Measurements from ENCODE around the gene WDHD1.
A peak's percentile ranks its signal among the peaks of the same experiment; 100 is the strongest.
"Not testable (repeated sequence)": the region's sequence is repeated elsewhere in the genome, so short reads cannot be mapped to it uniquely, and the experiment has no call there.

The WDHD1 gene

DNA sequence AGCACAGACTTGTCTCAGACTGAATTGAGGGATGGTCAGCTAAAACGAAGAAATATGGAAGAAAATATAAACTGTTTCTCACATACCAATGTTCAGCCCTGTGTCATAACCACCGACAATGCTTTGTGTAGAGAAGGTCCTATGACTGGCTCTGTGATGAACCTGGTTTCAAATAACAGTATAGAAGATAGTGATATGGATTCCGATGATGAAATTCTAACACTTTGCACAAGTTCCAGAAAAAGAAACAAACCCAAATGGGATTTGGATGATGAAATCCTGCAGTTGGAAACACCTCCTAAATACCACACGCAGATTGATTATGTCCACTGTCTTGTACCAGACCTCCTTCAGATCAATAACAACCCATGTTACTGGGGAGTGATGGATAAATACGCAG, 16.6 kb upstream of the WDHD1 start:
- TF ChIP-seq, protein P1, sequence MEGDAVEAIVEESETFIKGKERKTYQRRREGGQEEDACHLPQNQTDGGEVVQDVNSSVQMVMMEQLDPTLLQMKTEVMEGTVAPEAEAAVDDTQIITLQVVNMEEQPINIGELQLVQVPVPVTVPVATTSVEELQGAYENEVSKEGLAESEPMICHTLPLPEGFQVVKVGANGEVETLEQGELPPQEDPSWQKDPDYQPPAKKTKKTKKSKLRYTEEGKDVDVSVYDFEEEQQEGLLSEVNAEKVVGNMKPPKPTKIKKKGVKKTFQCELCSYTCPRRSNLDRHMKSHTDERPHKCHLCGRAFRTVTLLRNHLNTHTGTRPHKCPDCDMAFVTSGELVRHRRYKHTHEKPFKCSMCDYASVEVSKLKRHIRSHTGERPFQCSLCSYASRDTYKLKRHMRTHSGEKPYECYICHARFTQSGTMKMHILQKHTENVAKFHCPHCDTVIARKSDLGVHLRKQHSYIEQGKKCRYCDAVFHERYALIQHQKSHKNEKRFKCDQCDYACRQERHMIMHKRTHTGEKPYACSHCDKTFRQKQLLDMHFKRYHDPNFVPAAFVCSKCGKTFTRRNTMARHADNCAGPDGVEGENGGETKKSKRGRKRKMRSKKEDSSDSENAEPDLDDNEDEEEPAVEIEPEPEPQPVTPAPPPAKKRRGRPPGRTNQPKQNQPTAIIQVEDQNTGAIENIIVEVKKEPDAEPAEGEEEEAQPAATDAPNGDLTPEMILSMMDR (IDR thresholded peaks at IDR 0.05; ENCODE audit: low read depth, low read length) = no peak

DNA sequence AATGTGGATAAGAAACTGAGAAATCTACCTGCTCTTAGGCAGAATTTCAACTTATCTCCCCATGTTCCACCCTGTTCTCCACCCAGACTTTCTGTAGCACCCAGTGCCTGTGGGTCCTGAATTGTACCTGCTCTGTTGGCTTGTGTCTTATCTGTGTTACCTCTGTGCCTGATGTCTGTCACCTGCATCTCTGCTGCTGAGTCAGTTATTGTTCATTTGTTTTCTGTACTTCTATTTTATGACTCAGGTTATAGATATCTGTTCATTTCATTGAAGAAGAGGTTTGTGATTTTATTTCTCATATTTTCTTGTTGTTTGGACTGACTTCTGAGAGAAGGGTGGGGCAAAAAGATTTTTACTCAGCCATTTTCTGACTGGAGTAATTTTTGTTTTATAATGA, 11.8 kb upstream of the WDHD1 start:
- no peaks in the 10 kb centered on the region for H3K27me3 ChIP-seq (ENCODE audit: insufficient read depth, low read depth, severe bottlenecking)
- H3K9me3 ChIP-seq (ENCODE audit: severe bottlenecking) = no peaks in the 10 kb centered on the region
- no peak overlapping the region for H3K4me3 ChIP-seq (ENCODE audit: low read depth, low read length)
- no peak for DNase-seq
- peaks cover 45% of the 10 kb centered on the region for H3K36me3 ChIP-seq
- no peak overlapping the region for H3K27ac ChIP-seq
- TF ChIP-seq, protein P1 (IDR thresholded peaks at IDR 0.05; ENCODE audit: low read depth, low read length) = no peak

More for the DNA sequence above, 16.6 kb upstream of the WDHD1 start:
- Histone ChIP-seq H3K4me3 (ENCODE audit: low read depth, low read length) (no peak overlapping the region), H3K27me3 (ENCODE audit: insufficient read depth, low read depth, severe bottlenecking) (no peaks in the 10 kb centered on the region), H3K36me3 (peaks cover 37% of the 10 kb centered on the region), H3K27ac (no peak overlapping the region), H3K9me3 (ENCODE audit: severe bottlenecking) (no peaks in the 10 kb centered on the region)
- no peak for DNase-seq

DNA sequence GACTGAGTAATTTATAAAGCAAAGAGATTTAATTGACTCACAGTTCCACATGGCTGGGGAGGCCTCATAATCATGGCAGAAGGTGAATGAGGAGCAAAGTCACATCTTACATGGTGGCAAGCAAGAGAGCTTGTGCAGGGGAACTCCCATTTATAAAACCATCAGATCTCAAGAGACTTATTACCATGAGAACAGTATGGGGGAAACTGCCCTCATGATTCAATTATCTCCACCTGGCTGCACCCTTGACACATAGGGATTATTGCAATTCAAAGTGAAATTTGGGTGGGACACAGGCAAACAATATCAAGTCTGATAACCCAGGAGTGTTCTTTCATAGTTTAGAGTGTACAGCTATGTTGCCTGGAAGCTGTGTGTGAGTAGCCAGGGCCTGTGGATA, 11.1 kb upstream of the WDHD1 start:
- H3K27ac ChIP-seq; H3K9me3 ChIP-seq (ENCODE audit: severe bottlenecking); H3K4me3 ChIP-seq (ENCODE audit: low read depth, low read length); DNase-seq; H3K27me3 ChIP-seq (ENCODE audit: insufficient read depth, low read depth, severe bottlenecking): not testable (repeated sequence)
- peaks cover 38% of the 10 kb centered on the region for H3K36me3 ChIP-seq

DNA sequence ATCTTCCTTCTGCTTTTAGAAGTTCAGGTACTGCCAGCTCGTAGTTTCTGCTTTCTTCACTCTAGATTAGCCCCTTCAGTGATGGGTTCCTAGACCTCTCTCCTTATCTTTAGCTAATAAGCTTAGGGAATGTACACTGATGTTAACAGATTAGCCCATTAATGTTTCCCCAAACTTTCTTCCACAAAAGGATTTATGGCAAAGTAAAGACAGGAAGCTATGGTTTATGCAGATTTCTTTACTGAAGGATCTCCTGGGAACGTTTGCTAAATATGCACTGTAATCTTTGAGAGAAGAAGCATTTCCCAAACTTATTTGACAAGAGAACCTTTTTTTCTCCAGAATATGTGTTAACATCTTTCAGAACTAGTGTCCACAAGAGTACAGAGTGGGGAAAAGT, 4.3 kb upstream of the WDHD1 start:
- no peak overlapping the region for H3K4me3 ChIP-seq (ENCODE audit: low read depth, low read length)
- H3K27me3 ChIP-seq (ENCODE audit: insufficient read depth, low read depth, severe bottlenecking) = no peaks in the 10 kb centered on the region
- TF ChIP-seq, protein P1 (IDR thresholded peaks at IDR 0.05; ENCODE audit: low read depth, low read length) = no peak
- DNase-seq = no peak
- H3K9me3 ChIP-seq (ENCODE audit: severe bottlenecking) = no peaks in the 10 kb centered on the region
- H3K36me3 ChIP-seq = peaks cover 25% of the 10 kb centered on the region
- no peak overlapping the region for H3K27ac ChIP-seq

DNA sequence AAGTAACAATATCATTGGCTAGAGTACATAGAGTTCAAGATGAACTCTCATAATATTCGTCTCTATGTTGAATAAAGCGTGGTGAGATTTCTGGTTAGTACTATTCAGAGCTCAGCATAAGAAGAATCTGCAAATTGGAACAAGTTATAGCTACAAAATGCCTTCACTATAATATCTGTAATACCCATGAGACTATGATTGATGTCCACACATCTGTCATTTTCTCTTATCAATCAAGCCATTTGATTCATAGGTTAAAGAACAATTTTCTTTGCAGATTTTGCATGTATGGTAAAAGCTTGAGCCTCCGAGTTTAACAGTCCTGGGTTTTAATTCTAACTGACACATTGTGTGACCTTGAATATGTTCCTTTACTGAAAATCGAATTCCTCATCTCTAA, 1.6 kb upstream of the WDHD1 start:
- DNase-seq = no peak
- TF ChIP-seq, protein P1 (IDR thresholded peaks at IDR 0.05; ENCODE audit: low read depth, low read length) = no peak
- Histone ChIP-seq H3K27ac (no peak overlapping the region), H3K36me3 (peaks cover 19% of the 10 kb centered on the region), H3K27me3 (ENCODE audit: insufficient read depth, low read depth, severe bottlenecking) (no peaks in the 10 kb centered on the region), H3K9me3 (ENCODE audit: severe bottlenecking) (no peaks in the 10 kb centered on the region), H3K4me3 (ENCODE audit: low read depth, low read length) (peak overlapping the region; percentile 97)

DNA sequence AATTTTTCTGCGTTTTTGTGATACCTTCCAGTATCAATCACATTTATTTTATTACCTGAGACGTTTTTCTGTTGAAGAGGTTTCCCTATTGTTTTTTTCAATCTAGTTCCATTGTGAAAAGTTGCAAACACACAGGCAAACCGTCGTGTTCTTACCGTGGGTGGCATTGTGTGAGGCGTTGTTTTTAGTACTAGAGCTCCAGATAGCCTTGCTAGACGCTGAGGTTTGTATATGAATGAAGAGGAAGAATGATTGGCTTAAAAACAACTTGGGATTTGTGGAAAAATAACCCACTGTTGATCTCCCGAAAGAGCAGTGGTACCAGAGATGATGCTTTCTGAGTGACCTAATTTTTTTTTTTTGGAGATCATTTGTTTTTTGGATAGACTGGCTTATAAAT, 1.2 kb upstream of the WDHD1 start:
- Histone ChIP-seq H3K4me3 (ENCODE audit: low read depth, low read length) (peak overlapping the region; percentile 97), H3K9me3 (ENCODE audit: severe bottlenecking) (no peaks in the 10 kb centered on the region), H3K27ac (peak overlapping the region; percentile 96), H3K36me3 (peaks cover 23% of the 10 kb centered on the region), H3K27me3 (ENCODE audit: insufficient read depth, low read depth, severe bottlenecking) (no peaks in the 10 kb centered on the region)
- no peak for DNase-seq
- TF ChIP-seq, protein P1 (IDR thresholded peaks at IDR 0.05; ENCODE audit: low read depth, low read length) = no peak

Measured in WERI-Rb-1 (cell line).